Thyroid gland (tissue), 4 donors: Measurements from ENCODE around the gene FDXACB1.

Experiments used
- POLR2A ChIP-seq, 2 donors: fragments of 450-650 bp; IDR thresholded peaks; one replicate each; pipeline ENCODE4 v1.6.1; 2017; ENCODE audit warnings: antibody characterized with exemption in 2 of 2, mild to moderate bottlenecking in 2 of 2, moderate library complexity in 1 of 2
- TF ChIP-seq, protein P1 (sequence below), 6 experiments: fragments of 200-600 bp in 3 of 6; fragments of 450-650 bp in 3 of 6; sonication (generic) in 3 of 6; IDR thresholded peaks; one replicate each; pipeline ENCODE4 v1.5.1; 2016 to 2019; ENCODE audit warnings: antibody characterized with exemption in 6 of 6, mild to moderate bottlenecking in 2 of 6, inconsistent platforms in 1 of 6, moderate library complexity in 1 of 6

DNA sequence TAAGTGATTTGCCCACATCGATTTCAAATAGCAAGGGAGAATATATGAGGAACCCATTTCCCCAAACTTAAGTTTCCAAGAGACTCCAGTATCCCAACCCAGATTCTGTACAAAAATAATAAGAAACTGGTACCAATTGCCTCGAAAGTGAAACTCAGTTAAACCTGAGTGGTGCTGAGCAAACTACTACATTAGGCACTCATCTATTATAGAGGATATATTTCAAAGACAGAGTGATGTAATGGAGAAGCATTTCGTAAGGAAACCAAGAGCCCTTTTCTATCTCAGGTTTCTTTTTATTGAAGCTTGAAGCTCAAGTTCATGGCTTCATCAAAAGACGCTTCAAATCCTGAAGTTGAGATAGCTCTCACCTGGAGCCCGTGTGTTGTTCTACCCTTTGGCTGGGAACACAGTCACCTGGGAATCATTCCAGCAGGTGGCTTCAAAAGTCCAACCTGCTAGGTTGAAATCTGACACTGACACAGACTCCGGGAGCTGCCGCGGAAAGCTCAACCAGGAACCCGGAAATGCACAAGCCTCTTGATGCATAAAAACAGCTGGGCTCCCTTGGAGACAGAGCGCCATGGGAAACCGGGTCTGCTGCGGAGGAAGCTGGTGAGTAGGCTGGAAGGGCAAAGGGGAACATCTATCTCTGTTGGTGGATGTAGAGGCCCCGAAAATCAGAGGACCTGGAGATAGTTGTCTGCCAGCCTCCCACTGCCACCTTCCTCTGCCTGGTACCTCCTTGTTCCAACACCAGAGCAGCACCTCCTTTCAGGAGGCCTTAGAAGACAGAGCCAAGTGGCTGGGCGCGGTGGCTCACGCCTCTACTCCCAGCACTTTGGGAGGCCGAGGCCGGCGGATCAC, 39.7 kb upstream of the FDXACB1 start, which contains the start of gene C11orf52:
- TF ChIP-seq, protein P1, sequence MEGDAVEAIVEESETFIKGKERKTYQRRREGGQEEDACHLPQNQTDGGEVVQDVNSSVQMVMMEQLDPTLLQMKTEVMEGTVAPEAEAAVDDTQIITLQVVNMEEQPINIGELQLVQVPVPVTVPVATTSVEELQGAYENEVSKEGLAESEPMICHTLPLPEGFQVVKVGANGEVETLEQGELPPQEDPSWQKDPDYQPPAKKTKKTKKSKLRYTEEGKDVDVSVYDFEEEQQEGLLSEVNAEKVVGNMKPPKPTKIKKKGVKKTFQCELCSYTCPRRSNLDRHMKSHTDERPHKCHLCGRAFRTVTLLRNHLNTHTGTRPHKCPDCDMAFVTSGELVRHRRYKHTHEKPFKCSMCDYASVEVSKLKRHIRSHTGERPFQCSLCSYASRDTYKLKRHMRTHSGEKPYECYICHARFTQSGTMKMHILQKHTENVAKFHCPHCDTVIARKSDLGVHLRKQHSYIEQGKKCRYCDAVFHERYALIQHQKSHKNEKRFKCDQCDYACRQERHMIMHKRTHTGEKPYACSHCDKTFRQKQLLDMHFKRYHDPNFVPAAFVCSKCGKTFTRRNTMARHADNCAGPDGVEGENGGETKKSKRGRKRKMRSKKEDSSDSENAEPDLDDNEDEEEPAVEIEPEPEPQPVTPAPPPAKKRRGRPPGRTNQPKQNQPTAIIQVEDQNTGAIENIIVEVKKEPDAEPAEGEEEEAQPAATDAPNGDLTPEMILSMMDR (IDR thresholded peaks at IDR 0.05), result peak in 2 of 6 experiments; percentile 9 to 32
- TF ChIP-seq POLR2A (IDR thresholded peaks at IDR 0.05), result peak; percentile 5 to 96
